Subcutaneous preadipocyte (primary cell): ENCODE results near the gene HYI. TPM values are rescaled to one million over a fixed set of nuclear protein-coding genes. Genes with fewer than 3 reads are reported as not detected.

Source experiments
- small RNA-seq: library from RNA; depleted of rRNA; stranded (forward); fragments of <200 nt; gene quantifications from one replicate; pipeline ENCODE3, GENCODE V24; 2012
- total RNA-seq: library from RNA; depleted of rRNA; stranded (reverse); fragments of >200 nt; gene quantifications from 2 replicates; pipeline ENCODE4 v1.2.3, GENCODE V29; 2012

The HYI gene
- total RNA-seq = 5.1 and 16.0 TPM in 2 replicates

DNA sequence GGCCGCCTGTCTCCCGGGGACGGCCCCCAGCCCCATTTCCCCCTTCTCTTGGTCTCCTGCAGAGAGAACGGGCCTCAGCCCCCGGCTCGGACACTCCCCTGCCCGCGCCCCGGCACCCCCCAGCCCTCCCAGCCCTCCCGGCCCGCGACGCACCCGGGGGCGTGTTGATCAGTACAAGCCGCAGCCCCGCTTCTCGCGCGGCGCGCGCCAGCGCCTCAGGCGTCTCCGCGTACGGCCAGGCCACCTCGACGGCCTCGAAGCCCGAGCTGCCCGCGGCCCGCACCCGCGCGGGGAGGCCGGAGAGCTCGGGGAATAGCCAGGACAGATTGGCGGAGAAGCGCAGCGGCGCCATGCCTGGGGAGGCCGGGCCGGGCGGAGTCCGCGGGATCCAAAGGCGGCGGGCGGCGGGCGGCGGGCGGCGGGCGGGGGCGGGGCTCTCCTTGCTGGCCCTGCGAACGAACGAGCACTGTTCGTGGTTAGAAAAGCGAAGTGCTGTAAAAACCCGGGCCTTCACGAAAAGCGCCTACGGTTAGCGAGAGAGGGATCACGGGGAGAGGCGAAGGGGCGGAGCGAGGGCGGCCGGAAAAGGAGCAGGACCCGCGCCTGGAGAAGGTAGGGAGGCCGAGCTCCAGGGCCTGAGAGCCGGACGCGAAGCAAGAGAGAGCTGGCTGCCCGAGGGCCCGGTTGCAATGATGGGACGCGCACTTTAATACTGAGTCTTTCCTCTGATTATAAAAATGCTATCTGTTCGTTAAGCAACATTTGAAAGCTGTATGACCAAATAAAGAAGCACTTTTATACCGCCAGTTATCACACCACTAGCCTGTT lies at the start of gene HYI:
TSS of gene HYI (minus strand) at position 490 of the 828 bp plus-strand sequence. CDS start at position 352, 138 bp downstream.

Small RNA genes within 50 kb of the gene (small RNA-seq; reads per million reads assigned to genes)
- gene MIR6735 = not detected

Other genes starting within 250 kb of the HYI start
- gene TMEM125, start 183.9 kb downstream of the HYI start, total RNA-seq = not detected in 2 replicates
- gene C1orf210, start 168.3 kb downstream of the HYI start, total RNA-seq = not detected in 2 replicates
- gene TIE1, start 152.9 kb downstream of the HYI start, total RNA-seq = under 0.01 TPM in 2 replicates
- not detected in 2 replicates for gene MPL, start 116.1 kb downstream of the HYI start, total RNA-seq
- 81.9 and 121 TPM in 2 replicates for gene CDC20, start 95.0 kb downstream of the HYI start, total RNA-seq
- 54.0 and 59.4 TPM in 2 replicates for gene ELOVL1, start 85.9 kb downstream of the HYI start, total RNA-seq
- 47.8 and 54.0 TPM in 2 replicates for gene MED8, start 64.1 kb downstream of the HYI start, total RNA-seq
- gene SZT2, start 64.0 kb downstream of the HYI start, total RNA-seq = 23.5 and 38.5 TPM in 2 replicates
- 8.1 and 30.7 TPM in 2 replicates for gene PTPRF, start 77.0 kb upstream of the HYI start, total RNA-seq
- 29.0 and 31.7 TPM in 2 replicates for gene KDM4A, start 196.2 kb upstream of the HYI start, total RNA-seq